ENCODE measurements around the gene IQCM.

GRCh38 chr4:149841686-149842085, 26.0 kb upstream of the IQCM start:
- TF ChIP-seq, protein P1, sequence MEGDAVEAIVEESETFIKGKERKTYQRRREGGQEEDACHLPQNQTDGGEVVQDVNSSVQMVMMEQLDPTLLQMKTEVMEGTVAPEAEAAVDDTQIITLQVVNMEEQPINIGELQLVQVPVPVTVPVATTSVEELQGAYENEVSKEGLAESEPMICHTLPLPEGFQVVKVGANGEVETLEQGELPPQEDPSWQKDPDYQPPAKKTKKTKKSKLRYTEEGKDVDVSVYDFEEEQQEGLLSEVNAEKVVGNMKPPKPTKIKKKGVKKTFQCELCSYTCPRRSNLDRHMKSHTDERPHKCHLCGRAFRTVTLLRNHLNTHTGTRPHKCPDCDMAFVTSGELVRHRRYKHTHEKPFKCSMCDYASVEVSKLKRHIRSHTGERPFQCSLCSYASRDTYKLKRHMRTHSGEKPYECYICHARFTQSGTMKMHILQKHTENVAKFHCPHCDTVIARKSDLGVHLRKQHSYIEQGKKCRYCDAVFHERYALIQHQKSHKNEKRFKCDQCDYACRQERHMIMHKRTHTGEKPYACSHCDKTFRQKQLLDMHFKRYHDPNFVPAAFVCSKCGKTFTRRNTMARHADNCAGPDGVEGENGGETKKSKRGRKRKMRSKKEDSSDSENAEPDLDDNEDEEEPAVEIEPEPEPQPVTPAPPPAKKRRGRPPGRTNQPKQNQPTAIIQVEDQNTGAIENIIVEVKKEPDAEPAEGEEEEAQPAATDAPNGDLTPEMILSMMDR (IDR thresholded peaks at IDR 0.05), result no peak
- TF ChIP-seq, protein P2, sequence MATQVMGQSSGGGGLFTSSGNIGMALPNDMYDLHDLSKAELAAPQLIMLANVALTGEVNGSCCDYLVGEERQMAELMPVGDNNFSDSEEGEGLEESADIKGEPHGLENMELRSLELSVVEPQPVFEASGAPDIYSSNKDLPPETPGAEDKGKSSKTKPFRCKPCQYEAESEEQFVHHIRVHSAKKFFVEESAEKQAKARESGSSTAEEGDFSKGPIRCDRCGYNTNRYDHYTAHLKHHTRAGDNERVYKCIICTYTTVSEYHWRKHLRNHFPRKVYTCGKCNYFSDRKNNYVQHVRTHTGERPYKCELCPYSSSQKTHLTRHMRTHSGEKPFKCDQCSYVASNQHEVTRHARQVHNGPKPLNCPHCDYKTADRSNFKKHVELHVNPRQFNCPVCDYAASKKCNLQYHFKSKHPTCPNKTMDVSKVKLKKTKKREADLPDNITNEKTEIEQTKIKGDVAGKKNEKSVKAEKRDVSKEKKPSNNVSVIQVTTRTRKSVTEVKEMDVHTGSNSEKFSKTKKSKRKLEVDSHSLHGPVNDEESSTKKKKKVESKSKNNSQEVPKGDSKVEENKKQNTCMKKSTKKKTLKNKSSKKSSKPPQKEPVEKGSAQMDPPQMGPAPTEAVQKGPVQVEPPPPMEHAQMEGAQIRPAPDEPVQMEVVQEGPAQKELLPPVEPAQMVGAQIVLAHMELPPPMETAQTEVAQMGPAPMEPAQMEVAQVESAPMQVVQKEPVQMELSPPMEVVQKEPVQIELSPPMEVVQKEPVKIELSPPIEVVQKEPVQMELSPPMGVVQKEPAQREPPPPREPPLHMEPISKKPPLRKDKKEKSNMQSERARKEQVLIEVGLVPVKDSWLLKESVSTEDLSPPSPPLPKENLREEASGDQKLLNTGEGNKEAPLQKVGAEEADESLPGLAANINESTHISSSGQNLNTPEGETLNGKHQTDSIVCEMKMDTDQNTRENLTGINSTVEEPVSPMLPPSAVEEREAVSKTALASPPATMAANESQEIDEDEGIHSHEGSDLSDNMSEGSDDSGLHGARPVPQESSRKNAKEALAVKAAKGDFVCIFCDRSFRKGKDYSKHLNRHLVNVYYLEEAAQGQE (IDR thresholded peaks at IDR 0.05; ENCODE audit: insufficient read depth in 1 of 2, low read depth in 2 of 2, low read length in 1 of 2), result no peak
